ENCODE data around the gene SLC10A7.

The SLC10A7 gene

DNA sequence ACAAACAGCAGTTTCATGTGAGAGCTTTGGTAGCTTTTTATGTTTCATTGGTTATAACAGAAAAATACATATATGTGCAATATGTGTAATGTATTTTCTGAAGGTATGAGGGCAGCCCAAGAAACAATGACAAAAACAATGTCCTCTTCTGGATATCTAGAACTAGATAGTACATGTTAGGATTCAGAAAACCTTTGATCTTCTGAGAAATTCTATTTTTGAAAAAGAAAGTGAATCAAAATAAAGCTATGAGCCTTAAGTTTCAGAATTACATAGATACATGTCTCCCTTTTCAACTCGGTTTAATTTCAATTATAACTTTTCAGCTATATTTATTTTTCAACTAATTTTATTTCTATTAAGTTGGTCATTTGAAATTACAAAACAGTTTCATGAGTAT lies 175.5 kb downstream of the SLC10A7 start:
- H3K4me3 ChIP-seq (ENCODE audit: low read depth, low read length): no peak overlapping the region
- TF ChIP-seq, protein P1, sequence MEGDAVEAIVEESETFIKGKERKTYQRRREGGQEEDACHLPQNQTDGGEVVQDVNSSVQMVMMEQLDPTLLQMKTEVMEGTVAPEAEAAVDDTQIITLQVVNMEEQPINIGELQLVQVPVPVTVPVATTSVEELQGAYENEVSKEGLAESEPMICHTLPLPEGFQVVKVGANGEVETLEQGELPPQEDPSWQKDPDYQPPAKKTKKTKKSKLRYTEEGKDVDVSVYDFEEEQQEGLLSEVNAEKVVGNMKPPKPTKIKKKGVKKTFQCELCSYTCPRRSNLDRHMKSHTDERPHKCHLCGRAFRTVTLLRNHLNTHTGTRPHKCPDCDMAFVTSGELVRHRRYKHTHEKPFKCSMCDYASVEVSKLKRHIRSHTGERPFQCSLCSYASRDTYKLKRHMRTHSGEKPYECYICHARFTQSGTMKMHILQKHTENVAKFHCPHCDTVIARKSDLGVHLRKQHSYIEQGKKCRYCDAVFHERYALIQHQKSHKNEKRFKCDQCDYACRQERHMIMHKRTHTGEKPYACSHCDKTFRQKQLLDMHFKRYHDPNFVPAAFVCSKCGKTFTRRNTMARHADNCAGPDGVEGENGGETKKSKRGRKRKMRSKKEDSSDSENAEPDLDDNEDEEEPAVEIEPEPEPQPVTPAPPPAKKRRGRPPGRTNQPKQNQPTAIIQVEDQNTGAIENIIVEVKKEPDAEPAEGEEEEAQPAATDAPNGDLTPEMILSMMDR (IDR thresholded peaks at IDR 0.05; ENCODE audit: low read depth, low read length): no peak
- no peak for TF ChIP-seq POLR2A (IDR thresholded peaks at IDR 0.05; ENCODE audit: extremely low read depth, insufficient read length)
- TF ChIP-seq, protein P2, sequence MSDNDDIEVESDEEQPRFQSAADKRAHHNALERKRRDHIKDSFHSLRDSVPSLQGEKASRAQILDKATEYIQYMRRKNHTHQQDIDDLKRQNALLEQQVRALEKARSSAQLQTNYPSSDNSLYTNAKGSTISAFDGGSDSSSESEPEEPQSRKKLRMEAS (IDR thresholded peaks at IDR 0.05; ENCODE audit: low read depth, low read length): no peak
- TF ChIP-seq MYC (IDR thresholded peaks at IDR 0.05; ENCODE audit: low read depth, low read length): no peak
- DNase-seq (ENCODE audit: low read depth): no peak

DNA sequence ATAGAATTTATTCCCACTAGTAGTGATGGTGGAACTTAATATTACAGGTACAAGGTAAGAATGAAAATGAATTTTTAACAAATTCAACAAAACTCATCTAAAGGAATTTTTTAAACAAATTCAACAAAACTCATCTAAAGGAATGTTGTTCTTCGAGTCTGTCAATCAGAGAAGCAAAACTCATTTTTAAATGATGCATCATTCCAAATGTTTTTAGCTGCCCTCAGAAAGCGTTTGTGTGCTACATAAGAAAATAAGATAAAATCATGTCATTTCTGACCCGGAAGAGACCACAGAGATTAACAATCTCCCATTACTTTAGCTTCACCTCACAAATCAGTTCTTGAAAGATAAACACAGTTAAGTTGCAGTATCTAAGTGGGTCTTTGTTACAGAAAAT lies 178.0 kb downstream of the SLC10A7 start:
- TF ChIP-seq, protein P1 (IDR thresholded peaks at IDR 0.05; ENCODE audit: low read depth, low read length): no peak
- TF ChIP-seq, protein P2 (IDR thresholded peaks at IDR 0.05; ENCODE audit: low read depth, low read length): no peak
- TF ChIP-seq POLR2A (IDR thresholded peaks at IDR 0.05; ENCODE audit: extremely low read depth, insufficient read length): no peak
- TF ChIP-seq MYC (IDR thresholded peaks at IDR 0.05; ENCODE audit: low read depth, low read length): no peak
- DNase-seq (ENCODE audit: low read depth): no peak
- H3K4me3 ChIP-seq (ENCODE audit: low read depth, low read length): no peak overlapping the region

DNA sequence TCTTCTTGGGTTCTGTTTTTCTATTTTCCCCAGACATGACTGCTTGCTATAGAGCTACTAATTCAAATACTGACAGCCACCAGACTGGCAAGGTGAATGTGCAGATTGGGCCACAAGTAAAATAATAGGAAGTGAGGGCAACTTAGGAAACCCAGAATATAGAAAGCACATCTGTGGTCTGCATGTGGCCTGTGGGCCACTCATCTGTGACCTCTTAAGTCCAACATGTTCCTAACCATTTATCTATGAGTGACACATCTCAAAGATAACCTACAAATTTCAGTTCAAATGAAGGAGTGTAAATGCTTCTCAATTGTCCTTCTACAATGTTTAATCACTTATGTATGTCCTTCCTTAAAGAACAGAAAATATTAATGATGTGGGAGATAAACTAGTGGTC lies 178.5 kb downstream of the SLC10A7 start:
- no peak overlapping the region for H3K4me3 ChIP-seq (ENCODE audit: low read depth, low read length)
- DNase-seq (ENCODE audit: low read depth): no peak
- TF ChIP-seq POLR2A (IDR thresholded peaks at IDR 0.05; ENCODE audit: extremely low read depth, insufficient read length) (no peak), MYC (IDR thresholded peaks at IDR 0.05; ENCODE audit: low read depth, low read length) (no peak)
- TF ChIP-seq, protein P1 (IDR thresholded peaks at IDR 0.05; ENCODE audit: low read depth, low read length): no peak
- TF ChIP-seq, protein P2 (IDR thresholded peaks at IDR 0.05; ENCODE audit: low read depth, low read length): no peak

DNA sequence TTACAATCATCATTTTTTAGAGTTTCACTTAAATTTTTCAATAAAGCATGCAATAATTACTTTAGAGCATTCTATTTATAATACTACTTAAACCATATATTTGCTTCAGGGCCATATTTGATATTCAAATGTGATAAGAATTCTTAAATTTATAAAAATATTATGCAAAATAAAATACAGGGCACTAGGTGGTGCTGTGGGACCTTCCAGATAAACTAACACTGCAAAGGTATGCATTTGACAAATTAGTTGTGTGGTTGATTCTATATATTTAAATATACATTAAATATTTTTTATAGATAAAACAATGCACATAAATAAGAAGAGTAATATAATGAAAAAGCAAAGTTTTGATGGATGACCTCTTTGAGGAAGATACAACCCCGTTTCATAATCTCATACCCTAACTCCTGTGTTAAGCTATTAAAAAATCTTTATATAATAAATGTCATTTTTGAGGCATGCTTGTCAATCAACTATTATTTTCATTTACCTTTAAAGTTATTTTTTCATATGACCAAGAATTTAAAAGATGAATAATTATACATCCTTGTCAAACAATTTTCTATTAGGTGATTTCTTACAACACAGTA lies 179.0 kb downstream of the SLC10A7 start:
- peak; percentile 38 for DNase-seq (ENCODE audit: low read depth)
- no peak for TF ChIP-seq POLR2A (IDR thresholded peaks at IDR 0.05; ENCODE audit: extremely low read depth, insufficient read length)
- TF ChIP-seq, protein P1 (IDR thresholded peaks at IDR 0.05; ENCODE audit: low read depth, low read length): peak; percentile 10
- H3K4me3 ChIP-seq (ENCODE audit: low read depth, low read length): no peak overlapping the region

DNA sequence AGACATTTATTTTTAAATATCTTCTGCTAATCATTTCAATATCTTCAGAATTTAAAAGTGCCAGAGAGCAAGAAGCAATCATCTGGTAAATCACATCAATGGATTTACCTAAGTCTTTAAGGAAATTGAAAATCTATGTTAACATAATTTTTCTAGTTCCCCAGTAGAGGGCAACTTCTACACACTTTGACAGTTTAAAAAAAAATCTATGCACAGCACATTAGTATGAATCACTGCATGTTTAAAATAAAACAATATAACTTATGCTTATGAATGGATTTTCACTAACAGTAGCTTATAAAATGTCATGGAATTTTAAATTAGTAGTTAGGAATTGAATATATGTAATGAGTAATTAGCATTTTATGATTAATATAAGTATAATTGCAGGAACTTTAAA lies 180.9 kb downstream of the SLC10A7 start:
- no peak overlapping the region for H3K4me3 ChIP-seq (ENCODE audit: low read depth, low read length)
- DNase-seq (ENCODE audit: low read depth): peak; percentile 5
- TF ChIP-seq, protein P1 (IDR thresholded peaks at IDR 0.05; ENCODE audit: low read depth, low read length): no peak
- TF ChIP-seq MYC (IDR thresholded peaks at IDR 0.05; ENCODE audit: low read depth, low read length) (no peak), POLR2A (IDR thresholded peaks at IDR 0.05; ENCODE audit: extremely low read depth, insufficient read length) (no peak)
- TF ChIP-seq, protein P2 (IDR thresholded peaks at IDR 0.05; ENCODE audit: low read depth, low read length): no peak

DNA sequence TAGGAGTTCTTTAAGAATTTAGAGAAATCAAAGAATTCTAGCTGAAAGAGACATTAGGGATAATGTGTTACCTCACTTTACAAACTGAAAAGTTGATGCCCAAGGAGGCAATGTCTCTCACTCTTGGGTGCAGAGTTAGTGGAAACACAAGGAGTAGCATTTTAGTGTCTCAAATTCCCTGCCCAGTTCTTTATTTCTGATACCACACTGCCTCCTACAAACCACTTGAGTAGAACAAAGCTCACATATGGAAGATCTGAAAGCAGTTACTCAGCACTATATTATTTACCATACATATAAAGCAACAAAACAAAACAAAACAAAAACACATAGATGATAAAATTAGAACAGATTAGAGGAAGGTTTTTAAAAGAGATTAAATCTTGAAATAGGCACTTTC lies 183.2 kb downstream of the SLC10A7 start:
- DNase-seq (ENCODE audit: low read depth): no peak
- TF ChIP-seq MYC (IDR thresholded peaks at IDR 0.05; ENCODE audit: low read depth, low read length) (no peak), POLR2A (IDR thresholded peaks at IDR 0.05; ENCODE audit: extremely low read depth, insufficient read length) (no peak)
- TF ChIP-seq, protein P1 (IDR thresholded peaks at IDR 0.05; ENCODE audit: low read depth, low read length): no peak
- TF ChIP-seq, protein P2 (IDR thresholded peaks at IDR 0.05; ENCODE audit: low read depth, low read length): no peak
- no peak overlapping the region for H3K4me3 ChIP-seq (ENCODE audit: low read depth, low read length)
